H1 (cell line): ENCODE measurements around the gene DMPK. TPM values are rescaled to one million over a fixed set of nuclear protein-coding genes. Genes with fewer than 3 reads are reported as not detected.
A peak's percentile ranks its signal among the peaks of the same experiment; 100 is the strongest.

Source experiments
- CTCF ChIA-PET: fragments of 300-600 bp; sonication (Branson Sonifier 250); formaldehyde crosslinking; loops from one replicate; lab custom pipeline; 2021; ENCODE audit not compliant: partially characterized antibody; lab: Charles Lee
- POLR2A ChIA-PET: fragments of 300-600 bp; sonication (Branson Sonifier 250); formaldehyde crosslinking; loops from one replicate; lab custom pipeline; 2021; ENCODE audit warnings: inconsistent platforms; ENCODE audit not compliant: partially characterized antibody; lab: Charles Lee
- DNase-seq, 2 experiments: peaks; one replicate each; pipeline versions ENCODE4 v3.0.0 to v3.0.0-alpha.2; 2010 to 2022; ENCODE audit warnings: low spot score in 2 of 2, low read depth in 1 of 2, mixed read lengths in 1 of 2
- FAIRE-seq: peaks from 2 replicates; lab custom pipeline; 2011; peaks lifted over from hg19 to GRCh38; lab: Jason Lieb, UNC
- H2AFZ ChIP-seq: 2 replicates; pipeline ENCODE4 v1.8.1; 2012; ENCODE audit warnings: low read length, inconsistent platforms
- H2AK5ac ChIP-seq: 2 replicates; pipeline ENCODE4 v1.6.1; 2013; ENCODE audit warnings: low read depth, low read length
- H2BK120ac ChIP-seq: replicated peaks from 2 replicates; pipeline ENCODE3; 2013; ENCODE audit warnings: low read depth, low read length, inconsistent platforms
- H2BK12ac ChIP-seq: 2 replicates; pipeline ENCODE4 v1.6.1; 2013; ENCODE audit warnings: low read depth, low read length
- H2BK15ac ChIP-seq: 2 replicates; pipeline ENCODE4 v1.6.1; 2013; ENCODE audit warnings: low read length
- H2BK20ac ChIP-seq: 2 replicates; pipeline ENCODE4 v1.6.1; 2013; ENCODE audit warnings: low read length
- H2BK5ac ChIP-seq: 2 replicates; pipeline ENCODE4 v1.6.1; 2013; ENCODE audit warnings: low read depth, low read length
- H3K14ac ChIP-seq: 2 replicates; pipeline ENCODE4 v1.6.1; 2013; ENCODE audit warnings: inconsistent platforms; ENCODE audit not compliant: insufficient read length
- H3K18ac ChIP-seq: 2 replicates; pipeline ENCODE4 v1.6.1; 2013; ENCODE audit warnings: low read length; ENCODE audit errors: extremely low read depth
- H3K23ac ChIP-seq: 2 replicates; pipeline ENCODE4 v1.6.1; 2013; ENCODE audit warnings: inconsistent platforms; ENCODE audit not compliant: insufficient read length
- H3K23me2 ChIP-seq: 2 replicates; pipeline ENCODE4 v1.6.1; 2013; ENCODE audit warnings: low read depth, low read length
- H3K27ac ChIP-seq: 2 replicates; pipeline ENCODE4 v1.6.1; 2011; ENCODE audit warnings: low read depth, low read length, inconsistent platforms
- H3K27me3 ChIP-seq, 4 experiments: replicated peaks in 1 of 4; 1 replicate in 1 of 4; 2 replicates in 3 of 4; pipeline versions ENCODE4 v1.6.1 to v1.8.1; 2011 to 2013; ENCODE audit warnings: low read length in 3 of 4, mild to moderate bottlenecking in 3 of 4, inconsistent platforms in 2 of 4, mixed read lengths in 2 of 4, moderate library complexity in 1 of 4; ENCODE audit not compliant: control insufficient read depth in 3 of 4, insufficient read depth in 3 of 4; ENCODE audit errors: extremely low read depth in 1 of 4
- H3K36me3 ChIP-seq, 4 experiments: 2 replicates each; pipeline versions ENCODE4 v1.6.1 to v1.8.1; 2011 to 2013; ENCODE audit warnings: mild to moderate bottlenecking in 4 of 4, low read length in 3 of 4, moderate library complexity in 2 of 4, control low read depth in 1 of 4, inconsistent platforms in 1 of 4; ENCODE audit not compliant: insufficient read depth in 4 of 4, control insufficient read depth in 2 of 4
- H3K4ac ChIP-seq: replicated peaks from 2 replicates; pipeline ENCODE3; 2013; ENCODE audit warnings: low read length, low read depth, mixed read lengths, inconsistent platforms; ENCODE audit not compliant: insufficient read length
- H3K4me1 ChIP-seq, 4 experiments: replicated peaks in 1 of 4; 1 replicate in 1 of 4; 2 replicates in 3 of 4; pipeline versions ENCODE4 v1.6.1 to v1.8.1; 2011 to 2013; ENCODE audit warnings: low read length in 3 of 4, inconsistent platforms in 2 of 4, mixed read lengths in 1 of 4; ENCODE audit not compliant: insufficient read depth in 4 of 4, control insufficient read depth in 3 of 4
- H3K4me2 ChIP-seq, 2 experiments: 2 replicates each; pipeline versions ENCODE4 v1.6.1 to v1.8.1; 2011 to 2013; ENCODE audit warnings: low read depth in 2 of 2, low read length in 2 of 2, control low read depth in 1 of 2, inconsistent platforms in 1 of 2, mild to moderate bottlenecking in 1 of 2; ENCODE audit not compliant: insufficient read depth in 1 of 2
- H3K4me3 ChIP-seq, 4 experiments: fragments of 200-600, 300-600 bp in 1 of 4; sonication (generic), shearing (Covaris generic), sonication (Bioruptor Twin) in 1 of 4; 2 replicates each; pipeline versions ENCODE4 v1.5.1 to v1.8.1; 2011 to 2016; ENCODE audit warnings: low read length in 4 of 4, low read depth in 3 of 4, control low read depth in 2 of 4, inconsistent platforms in 2 of 4, mild to moderate bottlenecking in 2 of 4, mixed read lengths in 1 of 4, moderate library complexity in 1 of 4; ENCODE audit not compliant: insufficient read depth in 2 of 4; ENCODE audit errors: extremely low read depth in 1 of 4
- H3K56ac ChIP-seq: replicated peaks from 2 replicates; pipeline ENCODE3; 2013; ENCODE audit warnings: low read depth, mild to moderate bottlenecking, mixed read lengths, low read length, inconsistent platforms; ENCODE audit not compliant: insufficient read length
- H3K79me1 ChIP-seq: 2 replicates; pipeline ENCODE4 v1.6.1; 2013; ENCODE audit warnings: low read depth, low read length, control low read depth
- H3K79me2 ChIP-seq, 2 experiments: 2 replicates each; pipeline versions ENCODE4 v1.6.1 to v1.8.1; 2012 to 2013; ENCODE audit warnings: low read length in 2 of 2, mild to moderate bottlenecking in 2 of 2, inconsistent platforms in 1 of 2; ENCODE audit not compliant: insufficient read depth in 2 of 2, control insufficient read depth in 1 of 2
- H3K9ac ChIP-seq, 4 experiments: replicated peaks in 1 of 4; 1 replicate in 1 of 4; 2 replicates in 3 of 4; pipeline versions ENCODE4 v1.6.1 to v1.8.1; 2011 to 2013; ENCODE audit warnings: low read depth in 3 of 4, low read length in 3 of 4, control low read depth in 2 of 4, mild to moderate bottlenecking in 2 of 4, moderate library complexity in 2 of 4, inconsistent platforms in 1 of 4; ENCODE audit errors: extremely low read depth in 1 of 4
- H3K9me3 ChIP-seq, 2 experiments: 2 replicates each; pipeline versions ENCODE4 v1.6.1 to v1.8.1; 2012 to 2013; ENCODE audit warnings: mild to moderate bottlenecking in 2 of 2, moderate library complexity in 2 of 2, control low read depth in 1 of 2, inconsistent platforms in 1 of 2, low read depth in 1 of 2, low read length in 1 of 2, mixed read lengths in 1 of 2; ENCODE audit not compliant: insufficient read depth in 2 of 2
- H4K20me1 ChIP-seq, 2 experiments: replicated peaks in 1 of 2; 2 replicates each; pipeline versions ENCODE3 to v1.8.1; 2011 to 2013; ENCODE audit warnings: inconsistent platforms in 2 of 2, low read length in 2 of 2, mild to moderate bottlenecking in 1 of 2; ENCODE audit not compliant: insufficient read depth in 2 of 2, control insufficient read depth in 1 of 2
- H4K5ac ChIP-seq: 2 replicates; pipeline ENCODE4 v1.6.1; 2013; ENCODE audit warnings: low read length, low read depth, mixed read lengths, inconsistent platforms; ENCODE audit not compliant: insufficient read length
- H4K8ac ChIP-seq: 2 replicates; pipeline ENCODE4 v1.8.0; 2013; ENCODE audit warnings: mild to moderate bottlenecking, moderate library complexity, low read length, inconsistent platforms; ENCODE audit not compliant: insufficient read depth; ENCODE audit errors: extremely low read depth
- H4K91ac ChIP-seq: replicated peaks from 2 replicates; pipeline ENCODE3; 2013; ENCODE audit warnings: low read length, mixed read lengths, inconsistent platforms; ENCODE audit not compliant: insufficient read length
- CEBPB ChIP-seq: IDR thresholded peaks from 2 replicates; pipeline ENCODE4 v1.6.1; 2012; ENCODE audit warnings: low read depth, low read length
- KDM5A ChIP-seq: fragments of 200-600 bp; IDR thresholded peaks from 2 replicates; pipeline ENCODE4 v1.7.1; 2012; ENCODE audit warnings: mild to moderate bottlenecking, low read length, inconsistent platforms, mixed read lengths
- NANOG ChIP-seq: IDR thresholded peaks from 2 replicates; pipeline ENCODE4 v1.6.1; 2011; ENCODE audit warnings: low read length, low read depth, mild to moderate bottlenecking, inconsistent platforms; ENCODE audit not compliant: insufficient read depth, poor library complexity, severe bottlenecking
- POLR2A ChIP-seq, 2 experiments: IDR thresholded peaks; 1 replicate in 1 of 2; 2 replicates in 1 of 2; pipeline ENCODE4 v1.6.1; 2011; ENCODE audit warnings: low read depth in 2 of 2, low read length in 2 of 2, mild to moderate bottlenecking in 2 of 2; ENCODE audit errors: control extremely low read depth in 1 of 2
- RAD21 ChIP-seq, 2 experiments: IDR thresholded peaks in 1 of 2; conservative IDR thresholded peaks in 1 of 2; 2 replicates each; pipeline ENCODE4 v1.6.1; 2011; ENCODE audit warnings: low read depth in 2 of 2, low read length in 2 of 2, improper control_type of control experiment in 1 of 2, inconsistent platforms in 1 of 2, mild to moderate bottlenecking in 1 of 2, moderate library complexity in 1 of 2
- SP1 ChIP-seq: IDR thresholded peaks from 2 replicates; pipeline ENCODE4 v1.6.1; 2011; ENCODE audit warnings: low read depth, low read length
- SRF ChIP-seq: IDR thresholded peaks from 2 replicates; pipeline ENCODE4 v1.6.1; 2011; ENCODE audit warnings: mild to moderate bottlenecking, low read depth, low read length, moderate library complexity
- WGBS, 2 experiments: shearing (Covaris generic) in 1 of 2; methylation state at CpG; one replicate each; pipeline versions ENCODE4 v1.1.6 to v1.1.7; 2013 to 2015; ENCODE audit warnings: low lambda C conversion rate in 2 of 2, mixed read lengths in 2 of 2, inconsistent platforms in 1 of 2, low coverage in 1 of 2, missing lambda C conversion rate in 1 of 2; ENCODE audit not compliant: insufficient replicate concordance in 2 of 2, insufficient coverage in 1 of 2, insufficient read length in 1 of 2; ENCODE audit errors: extremely low coverage in 1 of 2, missing lambda C conversion rate in 1 of 2; 5-methylcytosine and 5-hydroxymethylcytosine counted together
- polyA plus RNA-seq, 7 experiments: library from polyadenylated mRNA; depleted of rRNA in 3 of 7; stranded (reverse) in 5 of 7; unstranded in 2 of 7; fragments of >200 nt in 5 of 7; fragments of 200-250 nt in 2 of 7; gene quantifications; 1 replicate in 5 of 7; 2 replicates in 1 of 7; 4 replicates in 1 of 7; pipeline versions ENCODE4 v1.2.1 to v1.2.3, GENCODE V29; 2011 to 2013; ENCODE audit warnings: missing spikeins in 2 of 7, mixed read lengths in 2 of 7
- total RNA-seq: library from RNA; stranded (reverse); fragmentation: NEBNext Ultra II Directional; extraction: Animal tissue kit (Norgen Biotek cat#: 25700); gene quantifications from 2 replicates; pipeline ENCODE4 v1.2.1, GENCODE V29; 2021
- TF ChIP-seq, protein P1 (sequence below): IDR thresholded peaks from 2 replicates; pipeline ENCODE4 v1.6.1; 2012; ENCODE audit warnings: inconsistent platforms

The DMPK gene
- total and polyA plus RNA-seq, 2 of the 8 experiments (the other 6 are each of a cell fraction or from before 2014, with no cell fraction given), result 13.7 to 27.4 TPM

- H3K23me2 ChIP-seq, result no peaks in the 10 kb centered on the region
- POLR2A ChIA-PET, result interaction anchor here (0.8 to 1.8 kb wide), 3 partner anchors 10 to 29 kb away, joined by 3 to 5 read pairs (median 4); partner anchors contain the start of gene SIX5
- no peak overlapping the region for H2AK5ac ChIP-seq
- H3K18ac ChIP-seq, result no peak overlapping the region
- H2BK5ac ChIP-seq, result no peak overlapping the region
- no peak overlapping the region for H3K4me2 ChIP-seq
- no peaks in the 10 kb centered on the region for H3K36me3 ChIP-seq
- H3K27ac ChIP-seq, result no peak overlapping the region
- H2AFZ ChIP-seq, result peak overlapping the region; percentile 84
- H3K9ac ChIP-seq, result no peak overlapping the region
- H3K4ac ChIP-seq, result no peak overlapping the region
- no peak for DNase-seq
- 90% methylated on average over 10 of the region's 10 CpGs; no CpG with 5 or more reads in 1 of the 2 experiments for WGBS, 2 experiments
- peak; percentile 55 for FAIRE-seq
- H4K5ac ChIP-seq, result no peak overlapping the region
- no peak overlapping the region for H2BK20ac ChIP-seq
- no peak overlapping the region for H3K14ac ChIP-seq
- H3K4me3 ChIP-seq, result no peak overlapping the region
- CTCF ChIA-PET, result interaction anchor here (0.9 to 1.6 kb wide), 2 partner anchors 14 to 35 kb away, joined by 4 to 7 read pairs; no protein-coding TSS in a partner anchor
- no peak overlapping the region for H4K91ac ChIP-seq
- H2BK12ac ChIP-seq, result 0 out of 2 replicates have a peak overlapping the region, but pooled peaks have one; percentile 21
- H2BK15ac ChIP-seq, result no peak overlapping the region; the same call in 1 of the 2 replicates
- no peak overlapping the region for H2BK120ac ChIP-seq
- H3K27me3 ChIP-seq, result no peaks in the 10 kb centered on the region; a peak in 1 of 7 replicates
- H3K79me1 ChIP-seq, result no peaks in the 10 kb centered on the region
- H3K9me3 ChIP-seq, result no peaks in the 10 kb centered on the region
- H3K4me1 ChIP-seq, result no peaks in the 10 kb centered on the region
- no peak overlapping the region for H3K56ac ChIP-seq
- H4K8ac ChIP-seq, result no peak overlapping the region
- H3K79me2 ChIP-seq, result no peaks in the 10 kb centered on the region
- H3K23ac ChIP-seq, result no peak overlapping the region
- no peaks in the 10 kb centered on the region for H4K20me1 ChIP-seq
- TF ChIP-seq RAD21 (IDR thresholded peaks at IDR 0.05 in 1 of 2, conservative IDR thresholded peaks at IDR 0.05 in 1 of 2; ENCODE audit: low read depth in 2 of 2, low read length in 2 of 2) (no peak), NANOG (no peak), CEBPB (no peak), SRF (no peak), POLR2A (IDR thresholded peaks at IDR 0.05; ENCODE audit: control extremely low read depth in 1 of 2, low read depth in 2 of 2, low read length in 2 of 2) (no peak), KDM5A (no peak), SP1 (peak; percentile 59; the same call in 1 of the 2 replicates)
- TF ChIP-seq, protein P1, sequence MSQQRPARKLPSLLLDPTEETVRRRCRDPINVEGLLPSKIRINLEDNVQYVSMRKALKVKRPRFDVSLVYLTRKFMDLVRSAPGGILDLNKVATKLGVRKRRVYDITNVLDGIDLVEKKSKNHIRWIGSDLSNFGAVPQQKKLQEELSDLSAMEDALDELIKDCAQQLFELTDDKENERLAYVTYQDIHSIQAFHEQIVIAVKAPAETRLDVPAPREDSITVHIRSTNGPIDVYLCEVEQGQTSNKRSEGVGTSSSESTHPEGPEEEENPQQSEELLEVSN, result 0 out of 2 replicates have a peak, but pooled peaks have one; percentile 12
Observed at GRCh38 chr19:45739498-45740439, 42.5 kb downstream of the DMPK start.
